Measurements from ENCODE around the gene RAB38. TPM values are rescaled to one million over a fixed set of nuclear protein-coding genes. Genes with fewer than 3 reads are reported as not detected.

Gene RAB38
- total RNA-seq, 1 experiment from 2014 or later = 77.7 TPM

DNA sequence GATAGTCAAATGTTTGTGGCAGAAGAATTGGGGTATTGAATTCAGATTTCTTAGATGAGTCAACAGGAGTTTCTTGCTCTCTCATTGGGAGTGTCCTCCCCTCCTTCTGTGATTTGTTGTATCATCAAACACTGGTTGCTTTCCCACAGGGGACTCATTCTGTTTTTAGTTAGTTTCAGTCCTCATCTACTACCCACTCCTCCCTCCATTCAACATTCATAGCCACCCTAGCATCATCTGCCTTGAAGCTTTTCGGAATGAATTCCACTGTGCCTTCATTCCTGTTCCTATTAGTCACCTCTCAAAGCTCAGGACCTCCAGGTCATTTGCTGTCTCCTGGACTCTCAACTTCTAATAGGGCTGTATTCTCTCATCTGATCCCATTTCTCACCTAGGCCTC, 31.5 kb upstream of the RAB38 start:
- peaks cover 6% of the 10 kb centered on the region for H3K4me1 Mint-ChIP-seq (ENCODE audit: insufficient read depth, unreplicated experiment)
- POLR2A ChIA-PET = interaction anchor here (0.6 to 0.7 kb wide), 2 partner anchors 29 to 120 kb away, joined by 3 to 4 read pairs; no protein-coding TSS in a partner anchor
- DNase-seq (ENCODE audit: unreplicated experiment) = no peak
- no peaks in the 10 kb centered on the region for H3K36me3 Mint-ChIP-seq (ENCODE audit: insufficient read depth, unreplicated experiment)
- no peaks in the 10 kb centered on the region for H3K9me3 Mint-ChIP-seq (ENCODE audit: unreplicated experiment)
- CTCF ChIA-PET = interaction anchor here (0.6 to 0.9 kb wide), 2 partner anchors 27 to 743 kb away, joined by 3 to 4 read pairs; no protein-coding TSS in a partner anchor
- TF ChIP-seq, protein P1, sequence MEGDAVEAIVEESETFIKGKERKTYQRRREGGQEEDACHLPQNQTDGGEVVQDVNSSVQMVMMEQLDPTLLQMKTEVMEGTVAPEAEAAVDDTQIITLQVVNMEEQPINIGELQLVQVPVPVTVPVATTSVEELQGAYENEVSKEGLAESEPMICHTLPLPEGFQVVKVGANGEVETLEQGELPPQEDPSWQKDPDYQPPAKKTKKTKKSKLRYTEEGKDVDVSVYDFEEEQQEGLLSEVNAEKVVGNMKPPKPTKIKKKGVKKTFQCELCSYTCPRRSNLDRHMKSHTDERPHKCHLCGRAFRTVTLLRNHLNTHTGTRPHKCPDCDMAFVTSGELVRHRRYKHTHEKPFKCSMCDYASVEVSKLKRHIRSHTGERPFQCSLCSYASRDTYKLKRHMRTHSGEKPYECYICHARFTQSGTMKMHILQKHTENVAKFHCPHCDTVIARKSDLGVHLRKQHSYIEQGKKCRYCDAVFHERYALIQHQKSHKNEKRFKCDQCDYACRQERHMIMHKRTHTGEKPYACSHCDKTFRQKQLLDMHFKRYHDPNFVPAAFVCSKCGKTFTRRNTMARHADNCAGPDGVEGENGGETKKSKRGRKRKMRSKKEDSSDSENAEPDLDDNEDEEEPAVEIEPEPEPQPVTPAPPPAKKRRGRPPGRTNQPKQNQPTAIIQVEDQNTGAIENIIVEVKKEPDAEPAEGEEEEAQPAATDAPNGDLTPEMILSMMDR (IDR thresholded peaks at IDR 0.05; ENCODE audit: unreplicated experiment) = no peak
- intact Hi-C loops (cut with micrococcal nuclease) = no loop called here
- no peak overlapping the region for H3K27ac Mint-ChIP-seq (ENCODE audit: low read depth, unreplicated experiment)
- no peak overlapping the region for H3K4me3 Mint-ChIP-seq (ENCODE audit: unreplicated experiment)
- no TSS peak for BruUV-seq (replicated peaks)
- H3K27me3 Mint-ChIP-seq (ENCODE audit: insufficient read depth, unreplicated experiment) = no peaks in the 10 kb centered on the region

- ChIA-PET CTCF (interaction anchor here (0.5 kb wide), 1 partner anchor 30 kb away, joined by 5 read pairs; no protein-coding TSS in a partner anchor), POLR2A (no interaction called here)
- no peak overlapping the region for H3K27ac Mint-ChIP-seq (ENCODE audit: low read depth, unreplicated experiment)
- TF ChIP-seq, protein P1 (IDR thresholded peaks at IDR 0.05; ENCODE audit: unreplicated experiment) = no peak
- H3K9me3 Mint-ChIP-seq (ENCODE audit: unreplicated experiment) = no peaks in the 10 kb centered on the region
- DNase-seq (ENCODE audit: unreplicated experiment) = no peak
- peaks cover 6% of the 10 kb centered on the region for H3K4me1 Mint-ChIP-seq (ENCODE audit: insufficient read depth, unreplicated experiment)
- no TSS peak for BruUV-seq (replicated peaks)
- intact Hi-C loops (cut with micrococcal nuclease) = no loop called here
- no peaks in the 10 kb centered on the region for H3K36me3 Mint-ChIP-seq (ENCODE audit: insufficient read depth, unreplicated experiment)
- no peaks in the 10 kb centered on the region for H3K27me3 Mint-ChIP-seq (ENCODE audit: insufficient read depth, unreplicated experiment)
- H3K4me3 Mint-ChIP-seq (ENCODE audit: unreplicated experiment) = no peak overlapping the region
These were observed 29.1 kb upstream of the RAB38 start for GRCh38 chr11:88204353-88204752.

DNA sequence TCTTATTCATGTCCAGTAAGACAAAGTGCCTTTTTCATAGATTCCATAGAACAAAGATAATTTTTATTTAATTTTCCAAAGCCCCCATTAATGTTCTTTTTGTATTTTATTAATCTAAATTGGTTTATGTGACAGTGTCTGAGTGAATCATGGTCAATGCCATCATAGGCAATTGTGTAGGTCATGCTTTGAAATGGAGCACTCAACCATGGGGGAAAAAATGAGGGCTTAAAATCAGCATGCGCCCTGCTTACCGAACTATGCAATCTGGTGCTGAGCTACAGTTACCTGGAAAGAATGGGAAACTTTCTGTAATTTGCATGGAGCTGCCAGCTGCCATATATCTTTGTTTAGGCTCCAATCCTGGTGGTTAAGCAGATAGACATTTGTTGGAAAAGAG, 28.4 kb upstream of the RAB38 start:
- DNase-seq (ENCODE audit: unreplicated experiment) = no peak
- no peak overlapping the region for H3K27ac Mint-ChIP-seq (ENCODE audit: low read depth, unreplicated experiment)
- no peak overlapping the region for H3K4me3 Mint-ChIP-seq (ENCODE audit: unreplicated experiment)
- no peaks in the 10 kb centered on the region for H3K27me3 Mint-ChIP-seq (ENCODE audit: insufficient read depth, unreplicated experiment)
- TF ChIP-seq, protein P1 (IDR thresholded peaks at IDR 0.05; ENCODE audit: unreplicated experiment) = no peak
- POLR2A ChIA-PET = interaction anchor here (0.6 kb wide), 1 partner anchor 24 kb away, joined by 3 read pairs; no protein-coding TSS in a partner anchor
- CTCF ChIA-PET = no interaction called here
- intact Hi-C loops (cut with micrococcal nuclease) = no loop called here
- H3K36me3 Mint-ChIP-seq (ENCODE audit: insufficient read depth, unreplicated experiment) = no peaks in the 10 kb centered on the region
- no peaks in the 10 kb centered on the region for H3K9me3 Mint-ChIP-seq (ENCODE audit: unreplicated experiment)
- H3K4me1 Mint-ChIP-seq (ENCODE audit: insufficient read depth, unreplicated experiment) = peaks cover 6% of the 10 kb centered on the region
- BruUV-seq (replicated peaks) = no TSS peak

DNA sequence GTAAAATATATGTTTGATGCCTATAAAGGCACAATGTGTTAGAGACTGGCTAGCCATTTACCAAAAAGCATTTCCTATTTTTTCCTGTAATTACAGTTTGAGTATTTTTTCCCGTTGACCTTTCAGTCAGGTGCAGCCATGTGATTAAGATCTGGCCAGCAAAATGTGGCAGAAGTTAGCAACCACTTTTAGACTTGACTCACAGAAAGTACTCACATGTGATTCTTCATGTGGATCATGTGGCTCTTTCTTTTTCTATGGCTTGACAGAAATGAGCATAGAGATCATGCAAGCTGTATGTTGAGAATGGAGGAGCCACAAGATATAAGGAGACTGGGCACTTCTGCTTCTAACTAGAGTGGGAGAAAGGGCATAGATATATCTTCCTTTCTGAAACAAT, 27.3 kb upstream of the RAB38 start:
- Mint-ChIP-seq H3K27me3 (ENCODE audit: insufficient read depth, unreplicated experiment) (no peaks in the 10 kb centered on the region), H3K4me3 (ENCODE audit: unreplicated experiment) (no peak overlapping the region), H3K9me3 (ENCODE audit: unreplicated experiment) (no peaks in the 10 kb centered on the region), H3K36me3 (ENCODE audit: insufficient read depth, unreplicated experiment) (no peaks in the 10 kb centered on the region), H3K27ac (ENCODE audit: low read depth, unreplicated experiment) (no peak overlapping the region), H3K4me1 (ENCODE audit: insufficient read depth, unreplicated experiment) (peaks cover 6% of the 10 kb centered on the region)
- ChIA-PET POLR2A (no interaction called here), CTCF (no interaction called here)
- TF ChIP-seq, protein P1 (IDR thresholded peaks at IDR 0.05; ENCODE audit: unreplicated experiment) = no peak
- no TSS peak for BruUV-seq (replicated peaks)
- intact Hi-C loops (cut with micrococcal nuclease) = no loop called here
- DNase-seq (ENCODE audit: unreplicated experiment) = no peak

Measured in MCF 10A (cell line).